ENCODE data around the gene PKP1.

DNA sequence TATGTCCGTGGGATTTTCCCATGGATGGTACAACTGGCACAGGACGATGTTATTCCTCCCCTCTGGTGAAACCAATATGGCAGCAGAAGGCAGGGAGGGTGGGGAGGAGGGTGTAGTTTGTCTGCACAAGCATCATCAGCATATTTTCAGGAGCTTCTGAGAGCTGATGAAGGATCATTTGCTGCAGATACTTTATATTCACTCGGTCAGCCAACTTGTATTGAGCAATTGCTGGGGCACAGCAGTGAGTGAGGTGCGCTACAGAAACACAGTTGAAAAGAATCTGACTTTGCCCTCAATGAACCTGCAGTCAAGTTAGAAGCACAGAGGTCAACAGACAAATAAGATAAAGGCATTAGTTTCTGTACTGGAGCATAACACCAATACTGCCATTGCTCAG is 13.0 kb downstream of the PKP1 start:
- TF ChIP-seq BACH2 (CRISPR knock-in tag; IDR thresholded peaks at IDR 0.05; ENCODE audit: borderline replicate concordance) (no peak), ESRRG (CRISPR knock-in tag; IDR thresholded peaks at IDR 0.05) (no peak), ISL1 (CRISPR knock-in tag; IDR thresholded peaks at IDR 0.05) (no peak), ZFP3 (CRISPR knock-in tag; IDR thresholded peaks at IDR 0.05) (no peak), CSDC2 (CRISPR knock-in tag; IDR thresholded peaks at IDR 0.05) (no peak), OSR1 (CRISPR knock-in tag; IDR thresholded peaks at IDR 0.05) (no peak), TOX (CRISPR knock-in tag; IDR thresholded peaks at IDR 0.05; ENCODE audit: borderline replicate concordance) (no peak), GLIS3 (CRISPR knock-in tag; IDR thresholded peaks at IDR 0.05) (no peak)
- TF ChIP-seq, protein P1, sequence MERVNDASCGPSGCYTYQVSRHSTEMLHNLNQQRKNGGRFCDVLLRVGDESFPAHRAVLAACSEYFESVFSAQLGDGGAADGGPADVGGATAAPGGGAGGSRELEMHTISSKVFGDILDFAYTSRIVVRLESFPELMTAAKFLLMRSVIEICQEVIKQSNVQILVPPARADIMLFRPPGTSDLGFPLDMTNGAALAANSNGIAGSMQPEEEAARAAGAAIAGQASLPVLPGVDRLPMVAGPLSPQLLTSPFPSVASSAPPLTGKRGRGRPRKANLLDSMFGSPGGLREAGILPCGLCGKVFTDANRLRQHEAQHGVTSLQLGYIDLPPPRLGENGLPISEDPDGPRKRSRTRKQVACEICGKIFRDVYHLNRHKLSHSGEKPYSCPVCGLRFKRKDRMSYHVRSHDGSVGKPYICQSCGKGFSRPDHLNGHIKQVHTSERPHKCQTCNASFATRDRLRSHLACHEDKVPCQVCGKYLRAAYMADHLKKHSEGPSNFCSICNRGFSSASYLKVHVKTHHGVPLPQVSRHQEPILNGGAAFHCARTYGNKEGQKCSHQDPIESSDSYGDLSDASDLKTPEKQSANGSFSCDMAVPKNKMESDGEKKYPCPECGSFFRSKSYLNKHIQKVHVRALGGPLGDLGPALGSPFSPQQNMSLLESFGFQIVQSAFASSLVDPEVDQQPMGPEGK (CRISPR knock-in tag; IDR thresholded peaks at IDR 0.05; ENCODE audit: borderline replicate concordance), result no peak
- TF ChIP-seq, protein P2, sequence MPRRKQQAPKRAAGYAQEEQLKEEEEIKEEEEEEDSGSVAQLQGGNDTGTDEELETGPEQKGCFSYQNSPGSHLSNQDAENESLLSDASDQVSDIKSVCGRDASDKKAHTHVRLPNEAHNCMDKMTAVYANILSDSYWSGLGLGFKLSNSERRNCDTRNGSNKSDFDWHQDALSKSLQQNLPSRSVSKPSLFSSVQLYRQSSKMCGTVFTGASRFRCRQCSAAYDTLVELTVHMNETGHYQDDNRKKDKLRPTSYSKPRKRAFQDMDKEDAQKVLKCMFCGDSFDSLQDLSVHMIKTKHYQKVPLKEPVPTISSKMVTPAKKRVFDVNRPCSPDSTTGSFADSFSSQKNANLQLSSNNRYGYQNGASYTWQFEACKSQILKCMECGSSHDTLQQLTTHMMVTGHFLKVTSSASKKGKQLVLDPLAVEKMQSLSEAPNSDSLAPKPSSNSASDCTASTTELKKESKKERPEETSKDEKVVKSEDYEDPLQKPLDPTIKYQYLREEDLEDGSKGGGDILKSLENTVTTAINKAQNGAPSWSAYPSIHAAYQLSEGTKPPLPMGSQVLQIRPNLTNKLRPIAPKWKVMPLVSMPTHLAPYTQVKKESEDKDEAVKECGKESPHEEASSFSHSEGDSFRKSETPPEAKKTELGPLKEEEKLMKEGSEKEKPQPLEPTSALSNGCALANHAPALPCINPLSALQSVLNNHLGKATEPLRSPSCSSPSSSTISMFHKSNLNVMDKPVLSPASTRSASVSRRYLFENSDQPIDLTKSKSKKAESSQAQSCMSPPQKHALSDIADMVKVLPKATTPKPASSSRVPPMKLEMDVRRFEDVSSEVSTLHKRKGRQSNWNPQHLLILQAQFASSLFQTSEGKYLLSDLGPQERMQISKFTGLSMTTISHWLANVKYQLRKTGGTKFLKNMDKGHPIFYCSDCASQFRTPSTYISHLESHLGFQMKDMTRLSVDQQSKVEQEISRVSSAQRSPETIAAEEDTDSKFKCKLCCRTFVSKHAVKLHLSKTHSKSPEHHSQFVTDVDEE (CRISPR knock-in tag; IDR thresholded peaks at IDR 0.05), result no peak

Data from SK-N-SH treated with all-trans-retinoic acid at 6 μM for 48 hours (cell line).